ENCODE data around the gene PLEKHS1.
"Not testable (repeated sequence)": the region's sequence is repeated elsewhere in the genome, so short reads cannot be mapped to it uniquely, and the experiment has no call there.

The PLEKHS1 gene

GRCh38 chr10:113819989-113820388 lies 68.5 kb downstream of the PLEKHS1 start:
- Histone ChIP-seq H3K36me3 (ENCODE audit: control insufficient read depth, insufficient read depth, low read length) (no peaks in the 10 kb centered on the region), H3K27me3 (replicated peaks; ENCODE audit: control insufficient read depth, insufficient read depth, low read length) (no peaks in the 10 kb centered on the region), H3K4me3 (replicated peaks; ENCODE audit: low read depth, low read length) (no peak overlapping the region)
- no peak for TF ChIP-seq CTCF (IDR thresholded peaks at IDR 0.05; ENCODE audit: insufficient read depth, low read length, poor library complexity, severe bottlenecking)
- DNase-seq (ENCODE audit: extremely low read depth, insufficient read length) = no peak

- DNase-seq (ENCODE audit: extremely low read depth, insufficient read length) = no peak
Measured at GRCh38 chr10:113820507-113820906, 69.0 kb downstream of the PLEKHS1 start.

GRCh38 chr10:113821306-113821705 lies 69.8 kb downstream of the PLEKHS1 start:
- H3K36me3 ChIP-seq (ENCODE audit: control insufficient read depth, insufficient read depth, low read length); H3K27me3 ChIP-seq (replicated peaks; ENCODE audit: control insufficient read depth, insufficient read depth, low read length); DNase-seq (ENCODE audit: extremely low read depth, insufficient read length); H3K4me3 ChIP-seq (replicated peaks; ENCODE audit: low read depth, low read length): not testable (repeated sequence)

More at GRCh38 chr10:113820507-113820906, 69.0 kb downstream of the PLEKHS1 start:
- no peaks in the 10 kb centered on the region for H3K36me3 ChIP-seq (ENCODE audit: control insufficient read depth, insufficient read depth, low read length)
- TF ChIP-seq CTCF (IDR thresholded peaks at IDR 0.05; ENCODE audit: insufficient read depth, low read length, poor library complexity, severe bottlenecking) = peak; percentile 30
- H3K4me3 ChIP-seq (replicated peaks; ENCODE audit: low read depth, low read length) = no peak overlapping the region
- H3K27me3 ChIP-seq (replicated peaks; ENCODE audit: control insufficient read depth, insufficient read depth, low read length) = no peaks in the 10 kb centered on the region

GRCh38 chr10:113822174-113822573 lies 70.7 kb downstream of the PLEKHS1 start:
- Histone ChIP-seq H3K36me3 (ENCODE audit: control insufficient read depth, insufficient read depth, low read length) (no peaks in the 10 kb centered on the region), H3K27me3 (replicated peaks; ENCODE audit: control insufficient read depth, insufficient read depth, low read length) (no peaks in the 10 kb centered on the region), H3K4me3 (replicated peaks; ENCODE audit: low read depth, low read length) (no peak overlapping the region)
- TF ChIP-seq CTCF (IDR thresholded peaks at IDR 0.05; ENCODE audit: insufficient read depth, low read length, poor library complexity, severe bottlenecking) = no peak
- no peak for DNase-seq (ENCODE audit: extremely low read depth, insufficient read length)

GRCh38 chr10:113823389-113823788 lies 71.9 kb downstream of the PLEKHS1 start:
- Histone ChIP-seq H3K36me3 (ENCODE audit: control insufficient read depth, insufficient read depth, low read length) (no peaks in the 10 kb centered on the region), H3K27me3 (replicated peaks; ENCODE audit: control insufficient read depth, insufficient read depth, low read length) (no peaks in the 10 kb centered on the region), H3K4me3 (replicated peaks; ENCODE audit: low read depth, low read length) (no peak overlapping the region)
- DNase-seq (ENCODE audit: extremely low read depth, insufficient read length) = no peak
- no peak for TF ChIP-seq CTCF (IDR thresholded peaks at IDR 0.05; ENCODE audit: insufficient read depth, low read length, poor library complexity, severe bottlenecking)

GRCh38 chr10:113825791-113826190 lies 74.3 kb downstream of the PLEKHS1 start:
- TF ChIP-seq CTCF (IDR thresholded peaks at IDR 0.05; ENCODE audit: insufficient read depth, low read length, poor library complexity, severe bottlenecking) = no peak
- DNase-seq (ENCODE audit: extremely low read depth, insufficient read length) = no peak
- H3K4me3 ChIP-seq (replicated peaks; ENCODE audit: low read depth, low read length) = no peak overlapping the region
- no peaks in the 10 kb centered on the region for H3K27me3 ChIP-seq (replicated peaks; ENCODE audit: control insufficient read depth, insufficient read depth, low read length)
- no peaks in the 10 kb centered on the region for H3K36me3 ChIP-seq (ENCODE audit: control insufficient read depth, insufficient read depth, low read length)

- H3K27me3 ChIP-seq (replicated peaks; ENCODE audit: control insufficient read depth, insufficient read depth, low read length); H3K36me3 ChIP-seq (ENCODE audit: control insufficient read depth, insufficient read depth, low read length); DNase-seq (ENCODE audit: extremely low read depth, insufficient read length); H3K4me3 ChIP-seq (replicated peaks; ENCODE audit: low read depth, low read length): not testable (repeated sequence)
Measured at GRCh38 chr10:113828567-113828966, 77.1 kb downstream of the PLEKHS1 start.

Measured in GM06990 (cell line).